ENCODE results near the gene MAP2K5.
"Not testable (repeated sequence)": the region's sequence is repeated elsewhere in the genome, so short reads cannot be mapped to it uniquely, and the experiment has no call there.

The MAP2K5 gene

GRCh38 chr15:67611370-67612369, 69.2 kb downstream of the MAP2K5 start:
- no peak overlapping the region for H3K4me3 ChIP-seq (replicated peaks; ENCODE audit: low read depth, low read length)
- DNase-seq (ENCODE audit: extremely low read depth, low read depth), result no peak
- TF ChIP-seq CTCF (IDR thresholded peaks at IDR 0.05; ENCODE audit: low read depth, low read length, missing control alignments), result no peak

GRCh38 chr15:67613211-67613610, 70.7 kb downstream of the MAP2K5 start:
- TF ChIP-seq CTCF (IDR thresholded peaks at IDR 0.05; ENCODE audit: low read depth, low read length, missing control alignments), result no peak
- DNase-seq (ENCODE audit: extremely low read depth, low read depth), result no peak
- H3K4me3 ChIP-seq (replicated peaks; ENCODE audit: low read depth, low read length), result no peak overlapping the region

GRCh38 chr15:67613708-67614107, 71.2 kb downstream of the MAP2K5 start:
- DNase-seq (ENCODE audit: extremely low read depth, low read depth), result no peak
- H3K4me3 ChIP-seq (replicated peaks; ENCODE audit: low read depth, low read length), result no peak overlapping the region
- TF ChIP-seq CTCF (IDR thresholded peaks at IDR 0.05; ENCODE audit: low read depth, low read length, missing control alignments), result no peak

- not testable (repeated sequence) for H3K4me3 ChIP-seq (replicated peaks; ENCODE audit: low read depth, low read length); DNase-seq (ENCODE audit: extremely low read depth, low read depth)
Observed at GRCh38 chr15:67615131-67615534, 72.6 kb downstream of the MAP2K5 start.

- no peak overlapping the region for H3K4me3 ChIP-seq (replicated peaks; ENCODE audit: low read depth, low read length)
- no peak for DNase-seq (ENCODE audit: extremely low read depth, low read depth)
- no peak for TF ChIP-seq CTCF (IDR thresholded peaks at IDR 0.05; ENCODE audit: low read depth, low read length, missing control alignments)
Observed at GRCh38 chr15:67618297-67618696, 75.8 kb downstream of the MAP2K5 start.

GRCh38 chr15:67622110-67622509, 79.6 kb downstream of the MAP2K5 start:
- TF ChIP-seq CTCF (IDR thresholded peaks at IDR 0.05; ENCODE audit: low read depth, low read length, missing control alignments), result no peak
- DNase-seq (ENCODE audit: extremely low read depth, low read depth), result no peak
- no peak overlapping the region for H3K4me3 ChIP-seq (replicated peaks; ENCODE audit: low read depth, low read length)

- H3K4me3 ChIP-seq (replicated peaks; ENCODE audit: low read depth, low read length), result no peak overlapping the region
- no peak for DNase-seq (ENCODE audit: extremely low read depth, low read depth)
- no peak for TF ChIP-seq CTCF (IDR thresholded peaks at IDR 0.05; ENCODE audit: low read depth, low read length, missing control alignments)
Observed at GRCh38 chr15:67632261-67632660, 89.8 kb downstream of the MAP2K5 start.

- not testable (repeated sequence) for DNase-seq (ENCODE audit: extremely low read depth, low read depth); H3K4me3 ChIP-seq (replicated peaks; ENCODE audit: low read depth, low read length)
Observed at GRCh38 chr15:67635950-67636349, 93.4 kb downstream of the MAP2K5 start.
